Cardiac ventricle fibroblast (primary cell): ENCODE data around the gene TMEM252. TPM values are rescaled to one million over a fixed set of nuclear protein-coding genes. Genes with fewer than 3 reads are reported as not detected.

Source experiments
- total RNA-seq: library from RNA; depleted of rRNA; stranded (reverse); fragments of >200 nt; gene quantifications from 2 replicates; pipeline ENCODE4 v1.2.3, GENCODE V29; 2015

Gene TMEM252, protein sequence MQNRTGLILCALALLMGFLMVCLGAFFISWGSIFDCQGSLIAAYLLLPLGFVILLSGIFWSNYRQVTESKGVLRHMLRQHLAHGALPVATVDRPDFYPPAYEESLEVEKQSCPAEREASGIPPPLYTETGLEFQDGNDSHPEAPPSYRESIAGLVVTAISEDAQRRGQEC
- total RNA-seq = not detected in 2 replicates

DNA sequence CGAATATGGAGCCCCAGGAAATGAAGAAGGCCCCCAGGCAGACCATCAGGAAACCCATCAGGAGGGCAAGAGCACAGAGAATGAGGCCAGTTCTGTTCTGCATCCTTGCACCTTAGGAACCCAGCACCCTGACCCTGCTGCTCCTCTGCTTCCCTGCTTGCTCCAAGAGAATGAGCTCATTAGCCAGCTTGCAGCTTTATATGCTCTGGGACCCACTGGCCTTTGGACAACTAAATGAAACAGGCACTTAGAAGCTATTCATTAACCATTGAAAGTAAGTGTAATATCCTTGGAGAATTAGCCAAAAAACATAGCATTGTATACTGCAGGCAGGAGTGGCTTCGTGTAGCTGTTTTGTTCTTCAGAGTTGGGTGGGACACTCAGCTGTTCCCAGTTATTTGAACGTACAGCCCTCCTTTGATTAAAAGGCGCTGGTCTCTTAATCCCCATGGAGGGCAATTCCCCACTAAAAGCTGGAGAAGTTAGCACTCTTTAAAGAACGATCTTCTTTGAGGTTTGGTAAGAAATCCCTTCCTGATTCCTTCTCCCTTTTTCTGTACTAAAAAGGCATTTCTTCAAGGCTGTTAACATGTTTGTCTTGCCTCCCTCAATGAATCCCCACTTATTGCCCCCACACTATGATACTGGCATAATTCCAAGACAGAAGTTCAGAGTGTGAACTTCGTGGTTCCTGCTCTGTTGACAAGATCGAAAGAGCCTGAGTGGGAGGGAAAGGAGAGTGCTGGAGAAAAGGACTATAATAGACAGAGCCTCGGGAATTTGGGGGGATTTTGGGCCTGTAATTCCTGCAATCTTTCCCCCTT is at the start of gene TMEM252:
TSS of gene TMEM252 (minus strand) at position 172 of the 824 bp plus-strand sequence. CDS start at position 103, 69 bp downstream.

Other genes starting within 250 kb of the TMEM252 start
- gene FOXD4L3, start 238.0 kb downstream of the TMEM252 start, total RNA-seq = 0.34 TPM in 1 of 2 replicates, not detected in the other
- gene PGM5, start 184.3 kb downstream of the TMEM252 start, total RNA-seq = 0.88 and 1.7 TPM in 2 replicates
- not detected in 2 replicates for gene PIP5K1B, start 164.4 kb upstream of the TMEM252 start, total RNA-seq